GM04504 (cell line): ENCODE measurements around the gene FHAD1.

ENCODE experiments used
- DNase-seq: peaks from one replicate; pipeline ENCODE4 v3.0.0-alpha.2; 2012; ENCODE audit warnings: low read depth

Gene FHAD1

DNA sequence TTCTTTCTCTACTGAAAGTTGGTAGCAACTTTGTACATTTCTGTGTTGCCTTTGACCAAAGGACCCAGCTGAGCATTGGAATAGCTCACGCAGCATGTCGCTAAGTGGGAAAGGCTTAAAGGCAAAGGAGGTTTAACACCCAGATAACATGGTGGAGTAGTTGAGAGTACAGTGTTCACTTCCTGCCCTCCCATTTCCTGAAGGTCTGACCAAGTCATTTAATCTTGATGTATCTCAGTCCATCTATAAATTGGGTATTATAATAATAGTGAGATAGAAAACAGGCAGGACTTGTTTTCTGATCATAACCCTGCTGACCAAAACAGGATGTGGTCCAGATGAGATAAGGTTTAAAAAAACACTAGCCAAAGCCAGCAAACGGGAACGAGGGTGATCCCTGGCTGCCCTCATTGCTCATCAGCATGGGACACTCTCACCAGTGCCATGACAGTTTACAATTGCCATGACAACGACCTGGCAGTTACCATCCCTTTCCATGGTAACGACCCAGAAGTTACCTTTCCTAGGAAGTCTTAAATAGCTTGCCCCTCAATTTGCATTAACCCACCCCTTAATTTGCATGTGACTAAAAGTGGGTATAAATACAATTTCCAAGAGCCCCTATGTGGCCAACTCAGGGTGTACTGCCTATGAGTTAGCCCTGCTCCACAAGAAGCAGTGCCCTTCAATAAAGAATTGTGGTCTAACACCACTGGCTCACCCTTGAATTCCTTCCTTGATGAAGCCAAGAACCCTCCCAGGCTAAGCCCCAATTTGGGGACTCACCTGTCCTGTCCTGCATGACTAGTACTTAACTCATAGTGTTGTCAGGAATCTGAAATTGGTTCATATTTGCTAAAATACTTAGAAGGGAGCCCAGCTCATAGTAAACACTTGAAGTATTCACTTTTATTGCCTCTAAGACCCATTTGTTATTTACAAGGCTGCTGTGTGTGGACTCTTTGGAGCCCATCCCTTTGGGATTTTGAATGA, 28.4 kb upstream of the FHAD1 start:
- no peak for DNase-seq

DNA sequence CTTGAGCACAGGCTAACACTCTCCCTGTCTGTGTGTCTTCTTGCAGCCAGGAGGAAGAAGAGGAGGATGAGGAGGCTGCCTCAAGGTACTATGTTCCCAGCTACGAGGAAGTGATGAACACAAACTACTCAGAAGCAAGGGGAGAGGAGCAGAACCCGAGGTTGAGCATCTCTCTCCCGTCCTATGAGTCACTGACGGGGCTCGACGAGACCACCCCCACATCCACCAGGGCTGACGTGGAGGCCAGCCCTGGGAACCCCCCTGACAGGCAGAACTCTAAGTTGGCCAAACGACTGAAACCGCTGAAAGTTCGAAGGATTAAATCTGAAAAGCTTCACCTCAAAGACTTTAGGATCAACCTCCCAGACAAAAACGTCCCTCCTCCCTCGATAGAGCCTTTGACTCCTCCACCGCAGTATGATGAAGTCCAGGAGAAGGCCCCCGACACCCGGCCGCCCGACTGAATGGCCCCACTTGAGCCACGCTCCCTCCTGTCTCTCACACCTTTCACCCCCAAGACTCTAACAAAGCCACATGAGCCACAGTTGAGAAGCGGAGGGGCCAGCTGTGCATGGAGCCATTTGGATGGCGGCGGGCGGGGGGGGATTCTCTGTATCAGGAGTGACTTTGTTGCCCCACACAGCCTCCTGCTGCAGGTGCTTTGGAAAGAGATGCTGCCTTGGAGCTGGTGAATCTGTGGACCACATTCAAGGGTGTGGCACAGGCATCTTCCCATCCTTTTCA, 27.6 kb upstream of the FHAD1 start:
- DNase-seq, result no peak

DNA sequence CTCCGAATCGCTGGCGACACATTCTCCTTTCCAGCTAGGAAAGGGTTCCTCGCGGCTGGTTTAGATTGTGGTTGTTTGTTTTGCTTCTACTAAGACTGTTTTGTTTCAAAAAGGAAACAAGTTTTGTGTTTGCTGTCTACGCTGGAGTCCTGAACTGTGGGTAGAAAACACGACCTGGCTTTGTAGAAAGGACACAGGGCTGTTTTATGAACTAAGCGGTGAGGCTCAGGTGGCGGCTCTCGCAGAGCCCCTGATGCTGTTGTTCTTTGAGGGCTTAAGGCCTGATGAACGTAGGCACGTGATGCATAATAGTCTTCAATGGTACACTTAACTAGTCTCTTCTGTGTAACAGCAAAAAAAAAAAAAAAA, 27.0 kb upstream of the FHAD1 start:
- DNase-seq, result no peak

DNA sequence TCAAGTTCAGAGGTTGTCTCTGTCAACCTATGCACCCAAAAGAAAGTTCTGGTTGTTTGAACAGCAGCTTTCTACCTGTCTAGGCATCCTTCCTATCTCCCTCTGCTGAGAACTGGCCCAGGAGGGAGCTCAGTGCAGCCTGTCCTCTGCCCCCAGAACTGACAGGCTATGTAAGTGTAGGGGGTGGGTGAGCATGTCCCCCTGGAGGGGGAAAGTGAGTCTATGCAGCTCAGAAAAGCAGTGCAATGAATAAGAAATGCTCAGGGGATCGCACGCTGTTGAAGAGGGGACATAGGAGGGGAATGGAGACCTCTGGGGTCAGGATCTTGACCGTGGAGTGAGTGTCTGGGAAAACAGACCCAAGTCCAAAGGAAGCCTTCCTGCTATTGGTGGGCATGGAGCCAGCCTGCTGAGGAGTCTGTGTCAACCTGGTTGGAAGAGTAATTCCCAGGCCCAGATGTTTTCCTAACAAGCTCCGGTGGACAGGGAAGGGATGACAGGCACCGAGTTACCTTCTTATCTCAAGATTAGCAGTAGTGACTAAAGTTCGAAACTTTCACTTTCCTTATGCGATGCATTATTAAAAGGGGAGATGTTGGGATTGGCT, 26.1 kb upstream of the FHAD1 start:
- DNase-seq, result no peak

DNA sequence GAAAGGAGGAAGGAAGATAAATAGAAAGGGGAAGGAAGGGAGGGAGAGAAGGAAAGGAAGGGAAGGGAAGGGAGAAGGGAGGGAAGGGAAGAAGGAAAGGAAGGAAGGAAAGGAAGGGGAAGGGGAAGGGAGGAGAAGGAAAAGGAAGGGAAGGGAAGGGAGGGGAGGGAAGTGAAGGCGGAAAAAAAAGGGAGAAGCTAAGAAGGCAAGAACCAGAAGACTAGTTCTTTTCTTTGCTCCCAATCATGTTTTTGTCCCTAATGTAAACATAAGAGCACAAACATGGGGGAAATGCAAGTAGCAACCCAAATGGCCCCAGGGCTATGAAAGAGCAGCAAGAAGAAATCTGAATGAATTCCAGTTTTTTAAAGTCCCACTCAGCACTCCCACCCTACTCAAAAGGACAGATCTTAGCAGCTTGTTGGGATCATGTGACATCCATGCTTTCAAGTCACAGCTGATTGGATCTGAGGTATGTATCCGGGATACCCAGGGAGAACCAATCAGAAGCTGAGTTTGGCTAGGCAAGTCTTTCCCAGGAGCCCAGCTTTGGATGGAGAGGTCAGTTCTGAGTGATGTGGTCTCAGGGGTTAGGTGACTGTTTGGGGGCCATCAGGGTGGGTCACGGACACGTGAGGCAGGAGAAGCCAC, 24.2 kb upstream of the FHAD1 start:
- DNase-seq, result no peak

DNA sequence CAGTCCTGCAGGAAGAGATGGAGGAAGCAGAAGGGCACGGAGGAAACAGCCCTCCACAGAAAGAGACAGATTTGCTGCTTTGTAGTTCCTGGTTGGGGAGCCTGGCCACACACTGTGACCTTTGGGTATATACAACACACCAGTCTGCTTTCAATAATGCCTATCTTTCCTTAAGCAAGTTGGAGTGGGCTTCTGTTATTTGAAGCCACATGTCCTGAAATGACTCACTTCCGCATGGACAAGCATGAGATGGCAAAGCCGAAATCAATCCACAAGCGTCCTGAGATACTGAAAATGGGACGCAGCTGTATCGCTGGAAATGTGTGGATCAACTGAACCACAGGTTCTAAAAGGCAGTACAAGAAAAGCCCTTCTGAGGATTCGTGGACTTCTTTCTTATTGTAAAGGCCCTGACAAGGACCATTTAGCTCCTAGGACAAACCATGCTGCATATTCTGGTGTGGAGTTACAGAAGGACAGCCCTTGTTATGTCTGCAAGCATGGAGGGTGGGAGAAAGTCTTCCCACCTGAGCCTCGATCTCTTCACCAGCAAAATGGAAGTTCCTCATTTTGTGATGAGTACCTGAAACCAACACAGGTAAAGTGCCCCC, 22.7 kb upstream of the FHAD1 start:
- no peak for DNase-seq

DNA sequence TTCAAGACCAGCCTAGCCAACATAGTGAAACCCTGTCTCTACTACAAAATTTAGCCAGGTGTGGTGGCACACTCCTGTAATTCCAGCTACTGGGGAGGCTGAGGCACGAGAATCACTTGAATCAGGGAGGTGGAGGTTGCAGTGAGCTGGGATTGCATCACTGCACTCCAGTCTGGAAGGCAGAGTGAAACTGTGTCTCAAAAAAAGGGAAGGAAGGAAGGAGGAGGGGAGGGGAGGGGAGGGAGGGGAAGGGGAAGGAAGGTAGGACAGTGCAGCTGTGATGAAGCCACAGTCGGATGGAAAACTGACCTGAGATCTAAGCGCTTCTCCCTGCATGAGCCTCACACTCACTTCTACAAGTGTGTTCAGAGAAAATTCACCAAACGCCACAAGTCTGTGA, 22.0 kb upstream of the FHAD1 start:
- DNase-seq, result no peak

DNA sequence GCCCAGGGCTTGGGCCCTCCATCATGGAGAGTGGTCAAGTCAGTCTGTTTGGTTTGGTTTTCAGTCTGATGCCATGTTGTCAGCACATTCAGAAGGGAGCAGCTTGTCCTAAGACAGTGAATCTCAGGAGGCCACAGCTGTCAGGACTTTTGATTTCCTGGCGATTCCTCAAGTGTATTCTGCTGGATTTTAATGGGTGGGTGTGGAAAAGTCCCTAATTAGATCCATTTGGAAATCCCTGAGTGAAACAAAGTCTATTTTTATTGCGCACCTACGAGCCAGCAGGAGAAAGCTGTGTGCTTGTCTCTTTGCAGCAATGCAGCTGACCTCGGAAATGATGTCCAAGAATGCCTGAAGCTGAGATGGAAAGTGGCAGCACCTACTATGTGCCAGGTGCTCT, 21.6 kb upstream of the FHAD1 start:
- no peak for DNase-seq

DNA sequence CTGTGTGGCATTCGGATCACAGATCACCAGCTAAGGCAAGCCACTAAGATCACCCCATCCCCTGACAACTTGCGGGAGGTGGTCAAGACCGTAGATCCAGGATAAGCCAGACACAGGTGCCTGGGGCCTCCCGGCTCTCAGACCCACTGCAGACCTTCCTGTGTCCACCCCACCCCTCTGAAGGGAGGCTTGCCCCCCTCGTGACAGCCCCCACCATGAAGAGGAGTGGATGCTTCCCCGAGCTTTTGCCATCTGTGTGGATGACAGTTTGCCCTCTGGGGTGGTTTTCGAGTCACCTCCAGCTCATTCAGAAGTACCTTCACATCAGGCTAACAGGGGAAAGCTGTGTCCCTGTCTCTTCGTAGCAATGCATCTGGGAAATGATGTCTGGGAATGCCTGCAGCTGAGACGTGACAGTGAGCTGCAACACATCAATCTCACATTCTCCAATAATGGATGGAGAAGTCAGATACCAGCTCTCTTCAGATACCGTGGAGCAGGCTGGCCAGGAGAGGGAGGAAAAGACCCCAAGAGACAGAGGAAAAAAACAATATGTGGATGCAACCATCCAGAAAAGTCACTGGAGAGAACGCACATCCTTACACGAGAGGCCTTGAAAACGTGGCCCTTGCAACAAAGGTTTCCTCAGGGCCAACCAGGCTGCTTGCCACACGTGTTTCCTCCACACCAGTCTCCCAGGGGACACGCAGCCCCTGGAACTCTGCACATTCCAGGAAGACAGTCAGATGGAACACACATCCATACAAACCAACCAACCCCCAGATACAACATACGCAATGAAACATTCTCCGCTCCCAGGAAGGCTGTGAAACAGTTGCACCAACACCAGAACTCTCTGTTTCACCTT, 20.4 kb upstream of the FHAD1 start:
- no peak for DNase-seq

DNA sequence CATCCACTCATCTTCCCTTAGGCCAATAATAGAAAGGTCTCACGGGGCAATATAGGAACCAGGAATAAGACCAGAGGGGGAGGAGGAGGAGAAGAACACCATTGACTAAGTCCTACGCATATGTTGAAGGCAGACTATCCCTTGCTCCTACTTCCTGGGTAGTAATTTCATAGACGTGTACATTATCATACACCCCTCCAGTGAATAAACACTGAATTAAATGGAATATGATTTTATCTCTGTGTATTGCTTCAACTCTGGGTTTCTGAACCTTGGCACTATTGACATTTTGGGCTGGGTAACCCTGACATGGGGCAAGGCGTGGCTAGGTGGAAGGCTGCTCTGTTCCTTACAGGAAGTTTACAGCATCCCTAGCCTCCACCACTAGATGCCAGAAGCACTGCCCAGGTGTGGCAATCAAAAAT, 17.3 kb upstream of the FHAD1 start:
- DNase-seq, result no peak

DNA sequence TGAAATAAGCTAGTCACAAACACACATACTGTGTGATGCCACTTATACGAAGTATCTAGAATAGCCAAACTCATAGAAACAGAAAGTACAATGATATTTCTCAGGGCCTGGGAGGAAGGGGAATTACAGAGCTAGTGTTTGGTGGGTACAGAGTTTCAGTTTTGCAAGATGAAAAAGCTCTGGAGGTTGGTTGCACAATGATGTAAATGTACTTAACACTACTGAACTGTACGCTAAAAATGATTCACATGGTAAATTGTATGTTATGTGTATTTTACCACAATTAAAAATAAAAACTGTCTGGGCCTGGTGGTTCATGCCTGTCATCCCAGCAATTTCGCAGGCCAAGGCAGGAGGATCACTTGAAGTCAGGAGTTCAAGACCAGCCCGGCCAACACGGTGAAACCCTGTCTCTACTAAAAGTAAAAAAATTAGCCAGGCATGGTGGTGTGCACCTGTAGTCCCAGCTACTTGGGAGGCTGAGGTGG, 15.3 kb upstream of the FHAD1 start:
- no peak for DNase-seq

DNA sequence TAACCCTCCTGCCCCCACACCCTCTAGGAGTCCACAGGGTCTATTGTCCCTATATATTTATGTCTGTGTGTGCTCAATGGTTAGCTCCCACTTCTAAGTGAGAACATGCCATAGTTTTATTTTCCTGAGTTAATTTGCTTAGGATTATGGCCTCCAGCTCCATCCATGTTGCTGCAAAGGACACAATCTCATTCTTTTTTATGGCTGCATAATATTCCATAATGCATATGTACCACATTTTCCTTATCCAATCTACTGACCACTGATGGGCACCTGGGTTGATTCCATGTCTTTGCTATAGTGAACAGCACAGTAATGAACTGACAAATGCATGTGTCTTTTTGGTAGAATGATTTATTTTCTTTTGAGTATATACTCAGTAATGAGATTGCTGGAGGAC, 13.3 kb upstream of the FHAD1 start:
- DNase-seq, result no peak

DNA sequence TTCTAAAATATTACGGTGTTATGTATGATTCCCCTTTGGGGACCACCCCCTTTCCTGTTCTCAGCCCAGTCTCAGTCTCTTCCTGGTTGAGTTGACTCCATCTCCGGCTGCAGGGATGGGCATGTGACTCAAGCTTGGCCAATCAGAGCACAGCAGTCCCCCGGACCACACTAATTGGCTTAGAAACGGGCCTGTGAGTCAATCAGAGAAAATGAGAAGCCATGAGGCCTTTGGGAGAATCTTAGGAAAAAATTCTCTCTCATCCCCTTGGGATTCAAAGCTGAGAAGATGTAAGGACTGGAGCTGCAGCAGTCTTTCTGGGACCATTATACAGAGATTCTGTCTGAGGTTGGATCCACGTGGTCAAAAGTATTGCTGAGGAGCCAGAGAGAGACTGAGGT, 10.7 kb upstream of the FHAD1 start:
- no peak for DNase-seq

DNA sequence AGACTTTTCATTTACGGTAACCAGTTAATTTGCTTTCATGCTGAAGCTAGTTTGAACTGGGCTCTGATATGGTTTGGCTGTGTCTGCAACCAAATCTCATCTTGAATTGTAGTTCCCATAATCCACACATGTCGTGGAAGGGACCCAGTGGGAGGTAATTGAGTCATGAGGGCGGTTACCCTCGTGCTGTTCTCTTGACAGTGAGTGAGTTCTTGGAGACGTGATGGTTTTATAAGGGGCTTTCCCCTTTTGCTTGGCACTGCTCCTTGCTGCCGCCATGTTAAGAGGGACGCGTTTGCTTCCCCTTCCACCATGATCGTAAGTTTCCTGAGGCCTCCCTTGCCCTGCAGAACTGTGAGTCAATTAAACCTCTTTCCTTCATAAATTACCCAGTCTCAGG, 10.3 kb upstream of the FHAD1 start:
- no peak for DNase-seq

DNA sequence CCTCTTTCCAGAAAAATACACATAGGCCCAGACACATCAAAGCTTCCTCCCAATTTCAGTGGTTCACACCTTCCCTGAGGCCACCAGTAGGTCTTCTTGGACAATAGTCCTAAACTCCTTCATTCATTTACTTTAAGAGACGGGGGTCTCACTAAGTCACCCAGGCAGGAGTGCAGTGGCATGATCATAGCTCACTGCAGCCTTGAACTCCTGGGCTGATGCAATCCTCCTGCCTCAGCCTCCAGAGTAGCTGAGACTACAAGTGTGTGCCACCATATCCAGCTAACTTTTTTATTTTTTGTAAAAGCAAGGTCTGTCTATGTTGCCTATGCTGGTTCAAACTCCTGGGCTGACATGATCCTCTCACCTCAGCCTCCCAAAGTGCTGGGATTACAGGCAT, 8.2 kb upstream of the FHAD1 start:
- DNase-seq, result no peak

DNA sequence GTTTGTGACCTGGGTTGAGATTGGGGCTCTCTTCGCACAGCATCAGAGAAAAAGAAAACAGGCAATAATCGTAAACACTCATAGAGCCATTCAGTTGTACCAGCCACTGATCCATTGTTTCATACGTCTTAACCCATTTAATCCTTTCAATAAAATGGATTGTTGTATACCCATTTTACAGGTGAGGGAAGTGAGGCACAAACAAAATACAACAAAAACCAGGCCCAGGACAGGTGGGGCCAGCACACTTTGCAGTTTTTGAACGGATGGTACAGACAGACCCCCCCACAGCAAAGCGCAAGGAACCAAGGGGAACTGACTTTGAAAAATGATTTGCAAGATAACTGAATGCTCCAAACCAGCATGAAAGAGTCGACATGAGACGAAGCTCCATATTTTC, 4.3 kb upstream of the FHAD1 start:
- no peak for DNase-seq

DNA sequence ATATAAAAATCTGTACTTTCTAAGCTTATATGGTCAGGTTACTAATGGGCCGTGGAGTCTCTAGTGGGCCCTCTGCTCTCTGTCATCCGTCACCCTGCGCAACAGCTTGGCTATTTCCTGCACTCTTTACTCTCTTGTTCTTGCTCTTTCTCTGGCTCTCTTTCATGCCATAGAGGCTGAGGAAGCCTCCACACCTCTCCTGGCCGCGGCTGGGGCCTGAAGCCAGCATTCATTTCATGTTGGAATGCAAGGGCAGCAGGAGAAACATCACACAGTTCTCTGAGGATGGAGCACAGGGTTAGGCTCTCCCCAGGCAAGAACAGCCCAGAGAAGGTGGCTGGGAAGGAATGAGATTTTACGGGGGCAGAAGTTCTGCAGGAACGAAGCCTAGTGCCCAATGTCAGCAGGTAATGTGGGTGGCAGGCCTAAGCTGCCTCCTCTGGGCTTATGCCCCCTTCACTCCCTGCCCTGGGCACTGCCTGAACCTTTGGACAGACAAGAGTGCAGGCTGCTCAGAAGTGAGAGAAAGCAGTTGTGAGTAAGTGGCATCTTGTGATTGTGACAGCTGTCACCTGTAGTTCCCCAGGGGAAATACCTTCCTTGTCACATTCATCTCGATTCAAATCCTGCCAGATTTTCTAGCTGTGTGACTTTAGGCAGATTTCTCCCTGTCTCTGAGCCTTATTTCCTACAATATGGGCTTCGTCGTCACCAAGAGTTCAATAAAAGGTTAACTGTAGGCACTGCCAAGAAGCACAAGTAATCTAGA, 3.6 kb upstream of the FHAD1 start:
- no peak for DNase-seq

DNA sequence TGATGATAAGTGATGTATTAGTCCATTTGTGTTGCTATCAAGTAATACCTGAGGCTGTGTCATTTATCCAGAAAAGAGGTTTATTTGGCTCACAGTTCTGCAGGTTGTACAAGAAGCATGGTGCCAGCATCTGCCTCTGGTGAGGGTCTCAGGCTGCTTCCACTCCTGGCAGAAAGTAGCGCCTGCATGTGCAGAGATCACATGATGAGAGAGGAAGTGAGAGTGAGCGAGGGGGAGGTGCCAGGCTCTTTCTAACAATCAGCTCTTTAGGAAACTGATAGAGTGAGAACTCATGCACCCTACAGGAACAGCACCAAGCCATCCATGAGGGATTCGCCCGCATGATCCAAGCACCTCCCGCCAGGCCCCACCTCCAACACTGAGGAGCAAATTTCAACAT, 2.2 kb upstream of the FHAD1 start:
- DNase-seq, result no peak

DNA sequence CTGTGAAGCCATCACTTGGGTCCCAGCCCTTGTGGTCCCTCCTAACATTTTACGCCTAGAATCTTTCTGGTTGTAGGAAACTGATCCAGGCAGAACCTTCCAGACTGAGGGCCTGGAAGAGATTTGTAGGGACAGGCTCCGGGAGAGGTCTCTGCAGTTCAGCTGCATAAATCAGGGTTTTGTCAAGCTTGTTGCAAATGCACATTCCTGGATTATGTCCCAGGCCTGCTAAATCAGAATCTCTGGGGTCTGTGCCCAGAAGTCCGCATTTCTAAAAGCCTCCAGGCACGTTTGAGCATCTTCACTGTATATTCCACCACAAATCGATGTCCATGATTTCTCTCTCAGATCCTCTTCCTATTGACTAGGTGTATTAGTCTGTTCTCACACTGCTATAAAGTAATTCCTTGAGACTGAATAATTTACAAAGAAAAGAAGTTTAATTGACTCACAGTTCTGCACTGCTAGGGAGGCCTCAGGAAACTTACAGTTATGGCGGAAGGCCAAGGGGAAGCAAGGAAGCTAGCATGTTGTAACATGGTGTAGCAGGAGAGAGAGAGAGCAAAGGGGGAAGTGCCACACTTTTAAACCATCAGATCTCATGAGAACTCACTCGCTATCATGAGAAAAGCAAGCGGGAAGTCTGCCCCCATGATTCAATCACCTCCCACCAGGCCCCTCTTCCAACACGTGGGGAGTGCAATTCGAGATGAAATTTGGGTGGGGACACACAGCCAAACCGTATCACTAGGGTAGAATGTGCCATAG, 1.2 kb upstream of the FHAD1 start:
- DNase-seq, result peak; percentile 54
